OCI-LY7 (cell line): ENCODE results near the gene CYTIP.

Experiments used
- EZH2phosphoT487 ChIP-seq: fragments of 200-600 bp; sonication (generic); IDR thresholded peaks from 2 replicates; pipeline ENCODE4 v1.6.1; 2018; ENCODE audit warnings: low read depth, borderline replicate concordance, mild to moderate bottlenecking, mixed run types, antibody characterized with exemption, low read length, moderate library complexity, mixed read lengths
- TF ChIP-seq, protein P1 (sequence below): fragments of 200-600 bp; sonication (generic); conservative IDR thresholded peaks from 2 replicates; pipeline ENCODE4 v1.5.1; 2014; ENCODE audit warnings: mild to moderate bottlenecking, antibody characterized with exemption, low read length, moderate library complexity, mixed read lengths

DNA sequence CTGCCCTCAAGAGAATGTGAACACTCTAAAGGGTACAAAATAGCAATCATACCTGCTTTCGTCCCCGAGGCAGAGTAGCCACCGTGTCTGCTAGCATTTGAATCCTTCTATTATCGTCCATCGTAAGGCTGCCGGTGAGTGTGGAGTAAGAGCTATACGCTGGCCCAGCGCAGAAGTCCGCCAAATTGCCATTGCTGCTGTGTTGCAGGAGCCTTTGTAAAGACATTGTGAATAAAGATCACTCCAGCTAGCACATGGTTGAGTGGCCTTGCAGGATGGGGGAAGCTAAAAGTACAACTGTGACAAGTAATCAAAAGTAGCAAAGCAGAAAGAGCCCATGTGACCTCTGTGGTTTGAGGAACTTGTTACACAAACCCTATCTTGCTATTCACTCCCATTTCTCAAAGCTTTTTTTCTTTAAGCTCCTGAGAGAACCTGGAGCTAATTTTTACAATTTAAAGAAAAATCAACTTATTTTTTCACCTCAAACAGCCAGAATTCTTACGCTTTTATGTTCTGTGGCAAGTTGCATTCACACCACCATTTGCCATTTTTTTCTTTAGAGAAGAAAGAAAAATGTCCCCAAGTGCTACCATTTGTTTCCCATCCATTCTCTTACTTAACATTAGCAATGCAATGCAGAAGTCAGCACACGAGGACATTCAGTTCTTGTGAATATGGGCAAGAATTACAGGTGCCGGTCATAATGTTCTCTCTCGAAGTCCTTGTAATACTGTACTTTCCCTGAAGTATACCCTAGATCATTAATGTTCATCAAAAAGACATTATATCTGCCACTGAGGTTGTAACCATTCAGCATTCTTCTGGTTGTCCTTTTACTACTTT is at the start of gene CYTIP:
- TF ChIP-seq, protein P1, sequence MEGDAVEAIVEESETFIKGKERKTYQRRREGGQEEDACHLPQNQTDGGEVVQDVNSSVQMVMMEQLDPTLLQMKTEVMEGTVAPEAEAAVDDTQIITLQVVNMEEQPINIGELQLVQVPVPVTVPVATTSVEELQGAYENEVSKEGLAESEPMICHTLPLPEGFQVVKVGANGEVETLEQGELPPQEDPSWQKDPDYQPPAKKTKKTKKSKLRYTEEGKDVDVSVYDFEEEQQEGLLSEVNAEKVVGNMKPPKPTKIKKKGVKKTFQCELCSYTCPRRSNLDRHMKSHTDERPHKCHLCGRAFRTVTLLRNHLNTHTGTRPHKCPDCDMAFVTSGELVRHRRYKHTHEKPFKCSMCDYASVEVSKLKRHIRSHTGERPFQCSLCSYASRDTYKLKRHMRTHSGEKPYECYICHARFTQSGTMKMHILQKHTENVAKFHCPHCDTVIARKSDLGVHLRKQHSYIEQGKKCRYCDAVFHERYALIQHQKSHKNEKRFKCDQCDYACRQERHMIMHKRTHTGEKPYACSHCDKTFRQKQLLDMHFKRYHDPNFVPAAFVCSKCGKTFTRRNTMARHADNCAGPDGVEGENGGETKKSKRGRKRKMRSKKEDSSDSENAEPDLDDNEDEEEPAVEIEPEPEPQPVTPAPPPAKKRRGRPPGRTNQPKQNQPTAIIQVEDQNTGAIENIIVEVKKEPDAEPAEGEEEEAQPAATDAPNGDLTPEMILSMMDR = no peak
- no peak for TF ChIP-seq EZH2phosphoT487
